Measurements from ENCODE around the gene SSC5D. TPM values are rescaled to one million over a fixed set of nuclear protein-coding genes. Genes with fewer than 3 reads are reported as not detected.

The SSC5D gene
- total RNA-seq, 1 donor from 2014 or later, result 0.31 TPM

GRCh38 chr19:55536951-55537740 lies 48.9 kb downstream of the SSC5D start, which contains the start of gene SBK2:
TSS of gene SBK2 (minus strand) at chr19:55537133. CDS start at chr19:55536294, 839 bp downstream.
- DNase-seq, result no peak

GRCh38 chr19:55537741-55538111 lies 49.5 kb downstream of the SSC5D start:
- no peak for DNase-seq

GRCh38 chr19:55538132-55538531 lies 49.9 kb downstream of the SSC5D start:
- DNase-seq, result no peak

GRCh38 chr19:55539090-55539984 lies 51.1 kb downstream of the SSC5D start:
- DNase-seq, result no peak

GRCh38 chr19:55540619-55541018 lies 52.4 kb downstream of the SSC5D start:
- no peak for DNase-seq

- no peak for DNase-seq
Measured at GRCh38 chr19:55541091-55541490, 52.9 kb downstream of the SSC5D start.

GRCh38 chr19:55542292-55542855 lies 54.1 kb downstream of the SSC5D start:
- DNase-seq, result no peak

GRCh38 chr19:55543567-55543966 lies 55.3 kb downstream of the SSC5D start:
- no peak for DNase-seq

- DNase-seq, result no peak
Measured at GRCh38 chr19:55544014-55544413, 55.8 kb downstream of the SSC5D start.

GRCh38 chr19:55544776-55545439 lies 56.7 kb downstream of the SSC5D start:
- no peak for DNase-seq

GRCh38 chr19:55545443-55545842 lies 57.2 kb downstream of the SSC5D start, which contains the start of gene SBK3:
TSS of gene SBK3 (minus strand) at chr19:55545543. CDS start at chr19:55545543, 0 bp downstream.
- DNase-seq, result no peak

GRCh38 chr19:55546011-55546410 lies 57.8 kb downstream of the SSC5D start:
- DNase-seq, result no peak

- DNase-seq, result peak; percentile 13
Measured at GRCh38 chr19:55546822-55547614, 58.8 kb downstream of the SSC5D start.

- DNase-seq, result no peak
Measured at GRCh38 chr19:55549500-55550320, 61.5 kb downstream of the SSC5D start.

GRCh38 chr19:55550321-55550650 lies 62.0 kb downstream of the SSC5D start:
- no peak for DNase-seq

GRCh38 chr19:55552206-55552605 lies 64.0 kb downstream of the SSC5D start:
- DNase-seq, result no peak

- no peak for DNase-seq
Measured at GRCh38 chr19:55552620-55553019, 64.4 kb downstream of the SSC5D start.

- no peak for DNase-seq
Measured at GRCh38 chr19:55553217-55554182, 65.3 kb downstream of the SSC5D start.

- DNase-seq, result no peak
Measured at GRCh38 chr19:55554302-55554701, 66.1 kb downstream of the SSC5D start.
